ENCODE results near the gene FAM111A.

GRCh38 chr11:59154610-59155009 lies 12.0 kb downstream of the FAM111A start:
- TF ChIP-seq, protein P1, sequence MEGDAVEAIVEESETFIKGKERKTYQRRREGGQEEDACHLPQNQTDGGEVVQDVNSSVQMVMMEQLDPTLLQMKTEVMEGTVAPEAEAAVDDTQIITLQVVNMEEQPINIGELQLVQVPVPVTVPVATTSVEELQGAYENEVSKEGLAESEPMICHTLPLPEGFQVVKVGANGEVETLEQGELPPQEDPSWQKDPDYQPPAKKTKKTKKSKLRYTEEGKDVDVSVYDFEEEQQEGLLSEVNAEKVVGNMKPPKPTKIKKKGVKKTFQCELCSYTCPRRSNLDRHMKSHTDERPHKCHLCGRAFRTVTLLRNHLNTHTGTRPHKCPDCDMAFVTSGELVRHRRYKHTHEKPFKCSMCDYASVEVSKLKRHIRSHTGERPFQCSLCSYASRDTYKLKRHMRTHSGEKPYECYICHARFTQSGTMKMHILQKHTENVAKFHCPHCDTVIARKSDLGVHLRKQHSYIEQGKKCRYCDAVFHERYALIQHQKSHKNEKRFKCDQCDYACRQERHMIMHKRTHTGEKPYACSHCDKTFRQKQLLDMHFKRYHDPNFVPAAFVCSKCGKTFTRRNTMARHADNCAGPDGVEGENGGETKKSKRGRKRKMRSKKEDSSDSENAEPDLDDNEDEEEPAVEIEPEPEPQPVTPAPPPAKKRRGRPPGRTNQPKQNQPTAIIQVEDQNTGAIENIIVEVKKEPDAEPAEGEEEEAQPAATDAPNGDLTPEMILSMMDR (IDR thresholded peaks at IDR 0.05) = no peak
- TF ChIP-seq POLR2A (IDR thresholded peaks at IDR 0.05) = no peak

Data from right lobe of liver (tissue), 4 donors.